ENCODE measurements around the gene FUT8.
"Not testable (repeated sequence)": the region's sequence is repeated elsewhere in the genome, so short reads cannot be mapped to it uniquely, and the experiment has no call there.

The FUT8 gene

GRCh38 chr14:65627315-65627714 lies 214.8 kb downstream of the FUT8 start:
- DNase-seq, result no peak

GRCh38 chr14:65628664-65629063 lies 216.1 kb downstream of the FUT8 start:
- no peak for DNase-seq

GRCh38 chr14:65631040-65631439 lies 218.5 kb downstream of the FUT8 start:
- no peak for DNase-seq

GRCh38 chr14:65632487-65632886 lies 220.0 kb downstream of the FUT8 start:
- no peak for DNase-seq

- DNase-seq, result not testable (repeated sequence)
Observed at GRCh38 chr14:65633666-65634065, 221.1 kb downstream of the FUT8 start.

GRCh38 chr14:65637780-65638179 lies 225.2 kb downstream of the FUT8 start:
- DNase-seq, result no peak

GRCh38 chr14:65639216-65639615 lies 226.7 kb downstream of the FUT8 start:
- no peak for DNase-seq

- no peak for DNase-seq
Observed at GRCh38 chr14:65650826-65651225, 238.3 kb downstream of the FUT8 start.

- no peak for DNase-seq
Observed at GRCh38 chr14:65656554-65656953, 244.0 kb downstream of the FUT8 start.

- no peak for DNase-seq
Observed at GRCh38 chr14:65658202-65658601, 245.7 kb downstream of the FUT8 start.

- no peak for DNase-seq
Observed at GRCh38 chr14:65661865-65662264, 249.3 kb downstream of the FUT8 start.

GRCh38 chr14:65664436-65664835 lies 251.9 kb downstream of the FUT8 start:
- DNase-seq, result no peak

- DNase-seq, result no peak
Observed at GRCh38 chr14:65676361-65677014, 264.0 kb downstream of the FUT8 start.

GRCh38 chr14:65685572-65685971 lies 273.0 kb downstream of the FUT8 start:
- DNase-seq, result no peak

- no peak for DNase-seq
Observed at GRCh38 chr14:65686761-65687160, 274.2 kb downstream of the FUT8 start.

GRCh38 chr14:65689070-65689469 lies 276.5 kb downstream of the FUT8 start:
- no peak for DNase-seq

GRCh38 chr14:65692566-65692965 lies 280.0 kb downstream of the FUT8 start:
- not testable (repeated sequence) for DNase-seq

- DNase-seq, result no peak
Observed at GRCh38 chr14:65696801-65697200, 284.3 kb downstream of the FUT8 start.

GRCh38 chr14:65703521-65703920 lies 291.0 kb downstream of the FUT8 start:
- DNase-seq, result no peak

GRCh38 chr14:65703996-65704395 lies 291.5 kb downstream of the FUT8 start:
- no peak for DNase-seq

GRCh38 chr14:65704437-65704836 lies 291.9 kb downstream of the FUT8 start:
- no peak for DNase-seq

- no peak for DNase-seq
Observed at GRCh38 chr14:65704850-65705249, 292.3 kb downstream of the FUT8 start.

GRCh38 chr14:65709576-65709975 lies 297.0 kb downstream of the FUT8 start:
- DNase-seq, result no peak

- not testable (repeated sequence) for DNase-seq
Observed at GRCh38 chr14:65716813-65717212, 304.3 kb downstream of the FUT8 start.

- not testable (repeated sequence) for DNase-seq
Observed at GRCh38 chr14:65717384-65717915, 304.9 kb downstream of the FUT8 start.
